H9 (cell line): ENCODE measurements around the gene CEP162. TPM values are rescaled to one million over a fixed set of nuclear protein-coding genes. Genes with fewer than 3 reads are reported as not detected.
"Not testable (repeated sequence)": the region's sequence is repeated elsewhere in the genome, so short reads cannot be mapped to it uniquely, and the experiment has no call there.

ENCODE experiments used
- DNase-seq: peaks from one replicate; pipeline ENCODE4 v3.0.0-alpha.2; 2017
- H2AFZ ChIP-seq: one replicate; pipeline ENCODE4 v1.6.1; 2013; ENCODE audit warnings: mild to moderate bottlenecking, low read length, control low read depth, moderate library complexity
- H2AK5ac ChIP-seq: 2 replicates; pipeline ENCODE4 v1.6.1; 2013; ENCODE audit warnings: low read length, control low read depth, mixed read lengths; ENCODE audit not compliant: insufficient read length
- H2BK120ac ChIP-seq: one replicate; pipeline ENCODE4 v1.6.1; 2013; ENCODE audit warnings: low read depth, mild to moderate bottlenecking, low read length, control low read depth, inconsistent platforms; ENCODE audit not compliant: poor library complexity, severe bottlenecking
- H2BK12ac ChIP-seq: 2 replicates; pipeline ENCODE4 v1.6.1; 2013; ENCODE audit warnings: low read length, control low read depth, mixed read lengths, low read depth; ENCODE audit not compliant: insufficient read length
- H2BK15ac ChIP-seq: 2 replicates; pipeline ENCODE4 v1.6.1; 2013; ENCODE audit warnings: low read depth, low read length, control low read depth
- H2BK20ac ChIP-seq: one replicate; pipeline ENCODE4 v1.6.1; 2013; ENCODE audit warnings: low read depth, mild to moderate bottlenecking, low read length, control low read depth, inconsistent platforms; ENCODE audit not compliant: poor library complexity, severe bottlenecking
- H2BK5ac ChIP-seq: 2 replicates; pipeline ENCODE4 v1.6.1; 2013; ENCODE audit warnings: low read length, control low read depth, mixed read lengths; ENCODE audit not compliant: insufficient read length
- H3K14ac ChIP-seq: 2 replicates; pipeline ENCODE4 v1.6.1; 2013; ENCODE audit warnings: low read length, control low read depth; ENCODE audit not compliant: insufficient read depth
- H3K18ac ChIP-seq: 2 replicates; pipeline ENCODE4 v1.6.1; 2013; ENCODE audit warnings: low read depth, mild to moderate bottlenecking, mixed read lengths, low read length, control low read depth; ENCODE audit not compliant: insufficient read length
- H3K23ac ChIP-seq: 2 replicates; pipeline ENCODE4 v1.6.1; 2013; ENCODE audit warnings: low read length, control low read depth, mixed read lengths, low read depth; ENCODE audit not compliant: insufficient read length
- H3K23me2 ChIP-seq: 2 replicates; pipeline ENCODE4 v1.6.1; 2013; ENCODE audit warnings: low read depth, mild to moderate bottlenecking, mixed read lengths, low read length, control low read depth; ENCODE audit not compliant: insufficient read length, poor library complexity, severe bottlenecking
- H3K27ac ChIP-seq: 2 replicates; pipeline ENCODE4 v1.5.1; 2013; ENCODE audit warnings: low read length, control low read depth, mixed read lengths, low read depth; ENCODE audit not compliant: insufficient read length
- H3K27me3 ChIP-seq: 2 replicates; pipeline ENCODE4 v1.6.1; 2013; ENCODE audit warnings: low read length, control low read depth, inconsistent platforms; ENCODE audit not compliant: insufficient read depth
- H3K4ac ChIP-seq: 2 replicates; pipeline ENCODE4 v1.6.1; 2013; ENCODE audit warnings: low read depth, mild to moderate bottlenecking, control low read depth, inconsistent platforms, low read length, moderate library complexity
- H3K4me1 ChIP-seq: 2 replicates; pipeline ENCODE4 v1.6.1; 2013; ENCODE audit warnings: low read length, control low read depth, inconsistent platforms; ENCODE audit not compliant: insufficient read depth
- H3K4me2 ChIP-seq: 2 replicates; pipeline ENCODE4 v1.6.1; 2013; ENCODE audit warnings: low read length, control low read depth, mixed read lengths; ENCODE audit not compliant: insufficient read length, insufficient read depth
- H3K56ac ChIP-seq: 2 replicates; pipeline ENCODE4 v1.6.1; 2013; ENCODE audit warnings: low read depth, mild to moderate bottlenecking, mixed read lengths, low read length, control low read depth; ENCODE audit not compliant: insufficient read length
- H3K79me1 ChIP-seq: 2 replicates; pipeline ENCODE4 v1.6.1; 2013; ENCODE audit warnings: low read depth, mild to moderate bottlenecking, moderate library complexity, low read length, control low read depth, inconsistent platforms; ENCODE audit not compliant: insufficient read depth, poor library complexity, severe bottlenecking
- H3K79me2 ChIP-seq: 2 replicates; pipeline ENCODE4 v1.6.1; 2013; ENCODE audit warnings: low read length, control low read depth, inconsistent platforms; ENCODE audit not compliant: insufficient read depth
- H3K9ac ChIP-seq: 2 replicates; pipeline ENCODE4 v1.6.1; 2013; ENCODE audit warnings: low read length, control low read depth, mixed read lengths; ENCODE audit not compliant: insufficient read length; ENCODE audit errors: extremely low read depth
- H3K9me3 ChIP-seq: one replicate; pipeline ENCODE4 v1.6.1; 2013; ENCODE audit warnings: low read depth, low read length, inconsistent platforms; ENCODE audit not compliant: control insufficient read depth
- H3T11ph ChIP-seq: one replicate; pipeline ENCODE4 v1.6.1; 2013; ENCODE audit warnings: mild to moderate bottlenecking, low read length, control low read depth, inconsistent platforms
- H4K20me1 ChIP-seq: one replicate; pipeline ENCODE4 v1.6.1; 2013; ENCODE audit not compliant: control insufficient read depth, insufficient read length, insufficient read depth
- H4K5ac ChIP-seq: 2 replicates; pipeline ENCODE4 v1.6.1; 2013; ENCODE audit warnings: low read depth, mild to moderate bottlenecking, mixed read lengths, low read length, control low read depth; ENCODE audit not compliant: insufficient read length
- H4K8ac ChIP-seq: replicated peaks from 2 replicates; pipeline ENCODE4 v1.6.1; 2013; ENCODE audit warnings: low read length, control low read depth, mixed read lengths, low read depth; ENCODE audit not compliant: insufficient read length
- H4K91ac ChIP-seq: 2 replicates; pipeline ENCODE4 v1.6.1; 2013; ENCODE audit warnings: low read depth, mild to moderate bottlenecking, moderate library complexity, mixed read lengths, low read length, control low read depth; ENCODE audit not compliant: insufficient read length
- H3K27ac Mint-ChIP-seq, 3 experiments: 2 replicates in 2 of 3; 3 replicates in 1 of 3; pipeline ENCODE4 v1.8.0; 2020 to 2021; ENCODE audit warnings: mixed read lengths in 3 of 3, mild to moderate bottlenecking in 1 of 3, moderate library complexity in 1 of 3
- H3K27me3 Mint-ChIP-seq: 2 replicates; pipeline ENCODE4 v1.8.0; 2021; ENCODE audit warnings: low read depth, mild to moderate bottlenecking, moderate library complexity, mixed read lengths
- H3K36me3 Mint-ChIP-seq, 3 experiments: 2 replicates in 2 of 3; 3 replicates in 1 of 3; pipeline ENCODE4 v1.8.0; 2020 to 2021; ENCODE audit warnings: low read depth in 3 of 3, mixed read lengths in 3 of 3; ENCODE audit not compliant: insufficient read depth in 1 of 3
- H3K4me1 Mint-ChIP-seq, 2 experiments: 2 replicates each; pipeline ENCODE4 v1.8.0; 2020; ENCODE audit warnings: mixed read lengths in 2 of 2
- H3K4me3 Mint-ChIP-seq, 2 experiments: 2 replicates in 1 of 2; 3 replicates in 1 of 2; pipeline ENCODE4 v1.8.0; 2020 to 2021; ENCODE audit warnings: mild to moderate bottlenecking in 2 of 2, mixed read lengths in 2 of 2, moderate library complexity in 1 of 2
- H3K9me3 Mint-ChIP-seq, 2 experiments: 2 replicates in 1 of 2; 3 replicates in 1 of 2; pipeline ENCODE4 v1.8.0; 2020; ENCODE audit warnings: mild to moderate bottlenecking in 2 of 2, mixed read lengths in 2 of 2, moderate library complexity in 1 of 2
- CTCF ChIP-seq: fragments of 200-600 bp; sonication (generic); conservative IDR thresholded peaks from 3 replicates; pipeline ENCODE4 v1.8.0; 2021; ENCODE audit warnings: antibody characterized with exemption, mild to moderate bottlenecking
- WGBS: extraction: QIAGEN DNeasy Blood & Tissue Kit; methylation state at CpG from one replicate; pipeline ENCODE4 v1.1.7; 2013; ENCODE audit warnings: missing lambda C conversion rate, low lambda C conversion rate, mixed read lengths; ENCODE audit not compliant: insufficient read length; ENCODE audit errors: extremely low coverage; 5-methylcytosine and 5-hydroxymethylcytosine counted together
- total RNA-seq: library from RNA; stranded (reverse); gene quantifications from 2 replicates; pipeline ENCODE4 v1.2.1, GENCODE V29; 2021

The CEP162 gene
- total RNA-seq, 1 experiment from 2014 or later = 11.5 TPM

- Histone ChIP-seq H3T11ph (no peak overlapping the region), H2BK120ac (no peak overlapping the region), H3K9ac (no peak overlapping the region), H3K27me3 (no peaks in the 10 kb centered on the region), H3K9me3 (no peaks in the 10 kb centered on the region), H2BK5ac (no peak overlapping the region), H3K14ac (no peak overlapping the region), H3K18ac (no peak overlapping the region), H3K79me1 (no peaks in the 10 kb centered on the region), H2AFZ (no peak overlapping the region), H4K8ac (no peak overlapping the region), H2BK15ac (no peak overlapping the region), H2BK20ac (no peak overlapping the region), H3K23ac (no peak overlapping the region), H2AK5ac (no peak overlapping the region), H3K4me1 (no peaks in the 10 kb centered on the region), H3K4ac (no peak overlapping the region), H4K20me1 (no peaks in the 10 kb centered on the region), H2BK12ac (no peak overlapping the region), H3K27ac (no peak overlapping the region), H4K5ac (no peak overlapping the region), H3K56ac (no peak overlapping the region), H4K91ac (no peak overlapping the region), H3K23me2 (no peaks in the 10 kb centered on the region), H3K4me2 (no peak overlapping the region), H3K79me2 (no peaks in the 10 kb centered on the region)
- DNase-seq = no peak
- WGBS = no CpG with 5 or more reads among the region's 2 CpGs
- H3K4me3 Mint-ChIP-seq = no peak overlapping the region
- H3K4me1 Mint-ChIP-seq = no peaks in the 10 kb centered on the region
- no peak for TF ChIP-seq CTCF
- no peaks in the 10 kb centered on the region for H3K27me3 Mint-ChIP-seq
- H3K9me3 Mint-ChIP-seq = no peaks in the 10 kb centered on the region
- H3K27ac Mint-ChIP-seq = no peak overlapping the region
- H3K36me3 Mint-ChIP-seq = peaks cover 35 to 60% (median 54%) of the 10 kb centered on the region in 3 experiments
Measured at GRCh38 chr6:84191802-84192201, 35.6 kb downstream of the CEP162 start.

GRCh38 chr6:84189356-84189755 is 38.1 kb downstream of the CEP162 start:
- not testable (repeated sequence) for H4K91ac ChIP-seq, H3K4me3 Mint-ChIP-seq, H3K79me1 ChIP-seq, H2AFZ ChIP-seq, H3K27me3 ChIP-seq, H3K27me3 Mint-ChIP-seq, H3K9me3 Mint-ChIP-seq, H3T11ph ChIP-seq, H3K14ac ChIP-seq, H2BK5ac ChIP-seq, H3K9ac ChIP-seq, H2BK12ac ChIP-seq, H2BK20ac ChIP-seq, H3K56ac ChIP-seq, H3K79me2 ChIP-seq, H3K4me2 ChIP-seq, H2BK15ac ChIP-seq, H3K9me3 ChIP-seq, H3K23ac ChIP-seq, H4K5ac ChIP-seq, H3K27ac ChIP-seq, H3K4me1 ChIP-seq, H2BK120ac ChIP-seq, H3K23me2 ChIP-seq, H4K20me1 ChIP-seq, H3K4me1 Mint-ChIP-seq, H3K4ac ChIP-seq, H3K18ac ChIP-seq, DNase-seq, H2AK5ac ChIP-seq, H4K8ac ChIP-seq
- WGBS = no CpG with 5 or more reads among the region's 25 CpGs
- Mint-ChIP-seq H3K27ac (peak overlapping the region in 1 of 3 experiments; percentile 49; a peak in 1 of 7 replicates), H3K36me3 (peaks cover 24 to 43% (median 39%) of the 10 kb centered on the region in 3 experiments)
